ENCODE data around the gene OSBPL7. TPM values are rescaled to one million over a fixed set of nuclear protein-coding genes. Genes with fewer than 3 reads are reported as not detected.

The OSBPL7 gene
- total RNA-seq, 4 donors from 2014 or later, result 0.89 to 4.6 (median 1.6) TPM

DNA sequence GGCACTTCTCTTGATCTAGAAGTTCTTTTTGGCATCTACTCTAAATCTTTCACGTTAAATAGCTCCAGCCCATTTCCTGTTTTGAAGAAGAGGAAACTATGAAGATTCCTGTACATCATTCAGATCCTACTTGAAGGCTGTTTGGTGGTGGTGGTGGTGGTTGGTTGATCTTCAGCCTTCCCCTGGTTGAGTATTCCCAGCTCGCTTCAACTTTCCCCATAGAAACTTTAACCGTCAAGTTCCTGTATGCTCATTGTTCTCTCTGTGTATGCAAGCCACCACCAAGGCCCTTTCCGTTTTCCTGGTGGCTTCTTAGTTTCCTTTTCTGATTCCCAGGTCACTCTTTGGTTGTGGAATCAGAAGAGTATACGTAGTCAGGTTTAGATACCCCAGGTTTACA lies 13.2 kb upstream of the OSBPL7 start:
- peak overlapping the region in 2 of 4 donors; percentile 22 to 26 for H3K27ac ChIP-seq
- no peak for TF ChIP-seq POLR2A (IDR thresholded peaks at IDR 0.05)
- TF ChIP-seq, protein P1, sequence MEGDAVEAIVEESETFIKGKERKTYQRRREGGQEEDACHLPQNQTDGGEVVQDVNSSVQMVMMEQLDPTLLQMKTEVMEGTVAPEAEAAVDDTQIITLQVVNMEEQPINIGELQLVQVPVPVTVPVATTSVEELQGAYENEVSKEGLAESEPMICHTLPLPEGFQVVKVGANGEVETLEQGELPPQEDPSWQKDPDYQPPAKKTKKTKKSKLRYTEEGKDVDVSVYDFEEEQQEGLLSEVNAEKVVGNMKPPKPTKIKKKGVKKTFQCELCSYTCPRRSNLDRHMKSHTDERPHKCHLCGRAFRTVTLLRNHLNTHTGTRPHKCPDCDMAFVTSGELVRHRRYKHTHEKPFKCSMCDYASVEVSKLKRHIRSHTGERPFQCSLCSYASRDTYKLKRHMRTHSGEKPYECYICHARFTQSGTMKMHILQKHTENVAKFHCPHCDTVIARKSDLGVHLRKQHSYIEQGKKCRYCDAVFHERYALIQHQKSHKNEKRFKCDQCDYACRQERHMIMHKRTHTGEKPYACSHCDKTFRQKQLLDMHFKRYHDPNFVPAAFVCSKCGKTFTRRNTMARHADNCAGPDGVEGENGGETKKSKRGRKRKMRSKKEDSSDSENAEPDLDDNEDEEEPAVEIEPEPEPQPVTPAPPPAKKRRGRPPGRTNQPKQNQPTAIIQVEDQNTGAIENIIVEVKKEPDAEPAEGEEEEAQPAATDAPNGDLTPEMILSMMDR (IDR thresholded peaks at IDR 0.05 in 4 of 5, conservative IDR thresholded peaks at IDR 0.05 in 1 of 5), result no peak
- H3K9me3 ChIP-seq, result no peaks in the 10 kb centered on the region
- intact Hi-C loops (cut with DNase I; ENCODE audit: low total_unique reads), result no loop called here
- ATAC-seq, result no peak
- DNase-seq, result no peak
- in situ Hi-C loops (cut with MboI; ENCODE audit: low sequenced_read_pairs in 4 of 4), result loop anchor here in 1 of 4 donors (25.0 kb wide), 1 partner anchor 303 kb away; no protein-coding TSS in a partner anchor
- H3K27me3 ChIP-seq, result no peaks in the 10 kb centered on the region
- peaks cover 15 to 21% of the 10 kb centered on the region in 2 donors for H3K4me1 ChIP-seq
- H3K36me3 ChIP-seq, result peaks cover 0 to 11% of the 10 kb centered on the region in 2 donors
- H3K4me3 ChIP-seq, result no peak overlapping the region

DNA sequence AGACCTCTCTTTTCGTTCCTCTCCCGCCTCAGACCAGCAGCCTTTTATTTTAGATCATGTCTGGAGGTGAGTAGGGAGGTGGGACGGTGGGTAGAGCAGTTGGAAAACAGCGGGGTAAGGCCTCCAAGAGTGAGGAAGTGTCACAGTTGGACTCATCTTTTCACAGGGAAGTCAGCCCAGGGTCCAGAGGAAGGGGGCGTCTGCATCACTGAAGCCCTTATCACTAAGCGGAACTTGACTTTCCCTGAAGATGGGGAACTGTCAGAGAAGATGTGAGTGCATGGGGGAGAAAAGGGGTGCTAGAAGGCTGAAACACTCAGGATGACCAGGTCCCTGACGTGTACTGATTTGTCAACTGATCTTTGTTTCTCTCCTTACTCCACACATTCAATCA lies 10.3 kb upstream of the OSBPL7 start:
- Histone ChIP-seq H3K36me3 (peaks cover 0 to 21% of the 10 kb centered on the region in 2 donors), H3K4me1 (peaks cover 15 to 22% of the 10 kb centered on the region in 2 donors), H3K9me3 (no peaks in the 10 kb centered on the region), H3K4me3 (peak overlapping the region; percentile 77 to 92 (median 80)), H3K27ac (peak overlapping the region; percentile 73 to 79 (median 76)), H3K27me3 (no peaks in the 10 kb centered on the region)
- in situ Hi-C loops (cut with MboI; ENCODE audit: low sequenced_read_pairs in 4 of 4) (loop anchor here in 1 of 4 donors (25.0 kb wide), 1 partner anchor 305 kb away; no protein-coding TSS in a partner anchor), intact Hi-C loops (cut with DNase I; ENCODE audit: low total_unique reads) (loop anchor here (1.0 to 2.0 kb wide), 3 partner anchors 63 to 214 kb away; partner anchors contain the start of gene CDK5RAP3)
- DNase-seq, result no peak
- TF ChIP-seq POLR2A (IDR thresholded peaks at IDR 0.05), result no peak
- TF ChIP-seq, protein P1 (IDR thresholded peaks at IDR 0.05 in 4 of 5, conservative IDR thresholded peaks at IDR 0.05 in 1 of 5), result no peak
- no peak for ATAC-seq

DNA sequence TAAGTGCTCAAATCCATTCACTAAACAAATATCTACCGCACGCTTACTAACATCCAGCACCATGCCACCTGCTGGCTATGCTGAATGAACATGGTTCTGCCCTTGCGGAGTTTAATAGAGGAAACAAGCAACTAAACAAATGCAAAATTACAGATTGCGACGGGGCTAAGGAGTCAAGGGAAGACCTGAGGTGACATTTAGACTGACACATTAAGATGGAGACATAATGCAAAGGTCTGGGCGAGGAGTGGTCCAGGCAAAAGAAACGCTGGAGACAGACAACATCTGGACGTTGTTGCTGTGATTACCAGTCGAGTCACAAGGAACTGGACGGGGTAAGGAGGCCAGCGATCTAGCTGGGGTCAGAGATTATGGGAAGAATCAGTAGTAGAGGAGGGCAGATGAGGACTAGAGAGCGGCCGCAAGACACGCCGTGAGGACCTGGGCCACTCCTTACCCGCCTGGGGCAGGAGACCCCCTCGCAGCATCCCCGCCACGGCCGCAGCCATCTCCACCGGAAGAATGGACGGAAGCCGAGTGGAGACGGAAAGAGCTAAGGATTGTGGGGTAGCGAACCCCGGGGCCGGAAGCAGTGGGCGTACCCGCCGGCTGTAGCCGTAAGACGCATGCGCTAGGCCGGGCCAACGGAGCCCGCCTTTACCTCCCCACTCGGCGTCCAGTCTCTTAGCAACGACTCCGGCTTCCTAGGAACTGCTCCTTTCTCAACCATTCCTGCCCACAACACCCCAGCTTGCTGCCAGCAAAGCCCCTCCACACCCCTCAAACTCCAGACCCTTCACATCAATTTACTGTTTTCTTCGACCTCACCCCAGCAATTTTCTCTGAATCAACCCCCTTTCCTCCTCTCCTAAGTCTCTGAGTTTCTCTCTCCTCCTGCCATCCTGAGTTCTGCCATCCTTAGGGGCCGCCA lies 9.7 kb upstream of the OSBPL7 start, which contains the start of the genes LRRC46 and MRPL10:
Gene LRRC46, plus strand, starts transcription at position 668 of the 931 bp plus-strand sequence. CDS start 320 bp downstream, outside the sequence.
Gene MRPL10, minus strand, starts transcription at position 539 of the 931 bp plus-strand sequence. Its CDS starts 30 bp downstream, at position 509.
- peak; percentile 79 to 91 for TF ChIP-seq POLR2A (IDR thresholded peaks at IDR 0.05)
- TF ChIP-seq, protein P1 (IDR thresholded peaks at IDR 0.05 in 4 of 5, conservative IDR thresholded peaks at IDR 0.05 in 1 of 5), result peak in 3 of 5 experiments; percentile 12 to 28 (median 22)
- in situ Hi-C loops (cut with MboI; ENCODE audit: low sequenced_read_pairs in 4 of 4) (loop anchor here in 1 of 4 donors (25.0 kb wide), 1 partner anchor 306 kb away; no protein-coding TSS in a partner anchor), intact Hi-C loops (cut with DNase I; ENCODE audit: low total_unique reads) (loop anchor here (1.0 to 2.0 kb wide), 3 partner anchors 64 to 215 kb away; partner anchors contain the start of gene CDK5RAP3)

DNA sequence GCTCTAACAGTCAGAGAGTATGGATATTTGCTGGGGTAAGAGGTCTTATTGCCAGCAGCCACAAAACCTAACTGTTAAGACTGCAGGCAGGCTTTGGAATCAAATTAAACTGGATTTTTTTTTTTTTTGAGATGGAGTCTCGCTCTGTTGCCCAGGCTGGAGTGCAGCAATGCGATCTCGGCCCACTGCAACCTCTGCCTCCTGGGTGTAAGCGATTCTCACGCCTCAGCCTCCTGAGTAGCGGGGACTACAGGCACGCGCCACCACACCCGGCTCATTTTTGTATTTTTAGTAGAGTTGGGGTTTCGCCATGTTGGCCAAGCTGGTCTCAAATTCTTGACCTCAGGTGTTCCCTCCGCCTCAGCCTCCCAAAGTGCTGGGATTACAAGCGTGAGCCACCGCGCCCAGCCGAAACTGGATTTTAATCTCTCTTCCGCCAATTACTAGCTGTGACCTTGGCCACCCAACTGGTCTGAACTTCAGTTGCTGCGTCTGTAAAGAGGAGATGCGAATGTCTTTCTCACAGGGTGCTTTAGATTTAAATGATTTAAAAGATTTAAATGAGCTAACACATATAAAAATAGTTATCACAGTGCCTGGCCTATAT lies 8.9 kb upstream of the OSBPL7 start:
- intact Hi-C loops (cut with DNase I; ENCODE audit: low total_unique reads) (loop anchor here (1.0 to 2.0 kb wide), 3 partner anchors 64 to 216 kb away; partner anchors contain the start of gene CDK5RAP3), in situ Hi-C loops (cut with MboI; ENCODE audit: low sequenced_read_pairs in 4 of 4) (loop anchor here in 1 of 4 donors (25.0 kb wide), 1 partner anchor 307 kb away; no protein-coding TSS in a partner anchor)
- peaks cover 15 to 22% of the 10 kb centered on the region in 2 donors for H3K4me1 ChIP-seq

More for the DNA sequence above, 9.7 kb upstream of the OSBPL7 start, which contains the start of the genes LRRC46 and MRPL10:
- peak; percentile 91 to 94 for ATAC-seq
- H3K4me3 ChIP-seq, result peak within 1 kb of the TSS; percentile 77 to 92 (median 80)
- peaks cover 0 to 28% of the 10 kb centered on the region in 2 donors for H3K36me3 ChIP-seq
- DNase-seq, result peak; percentile 83 to 88
- H3K27me3 ChIP-seq, result no peaks in the 10 kb centered on the region
- H3K27ac ChIP-seq, result peak within 1 kb of the TSS; percentile 73 to 79 (median 76)
- peaks cover 15 to 22% of the 10 kb centered on the region in 2 donors for H3K4me1 ChIP-seq
- H3K9me3 ChIP-seq, result no peaks in the 10 kb centered on the region

More for the DNA sequence above, 8.9 kb upstream of the OSBPL7 start:
- Histone ChIP-seq H3K4me3 (peak overlapping the region; percentile 77 to 92 (median 80)), H3K27ac (peak overlapping the region; percentile 73 to 79 (median 76)), H3K9me3 (no peaks in the 10 kb centered on the region), H3K36me3 (peaks cover 0 to 34% of the 10 kb centered on the region in 2 donors), H3K27me3 (no peaks in the 10 kb centered on the region)
- DNase-seq (no peak), ATAC-seq (no peak)
- TF ChIP-seq, protein P1 (IDR thresholded peaks at IDR 0.05 in 4 of 5, conservative IDR thresholded peaks at IDR 0.05 in 1 of 5), result no peak
- TF ChIP-seq POLR2A (IDR thresholded peaks at IDR 0.05), result no peak
